Islet precursor cell (in vitro differentiated cells): ENCODE measurements around the gene SLC25A24.

ENCODE experiments used
- DNase-seq: peaks from one replicate; pipeline ENCODE4 v3.0.0-alpha.2; 2018

The SLC25A24 gene

DNA sequence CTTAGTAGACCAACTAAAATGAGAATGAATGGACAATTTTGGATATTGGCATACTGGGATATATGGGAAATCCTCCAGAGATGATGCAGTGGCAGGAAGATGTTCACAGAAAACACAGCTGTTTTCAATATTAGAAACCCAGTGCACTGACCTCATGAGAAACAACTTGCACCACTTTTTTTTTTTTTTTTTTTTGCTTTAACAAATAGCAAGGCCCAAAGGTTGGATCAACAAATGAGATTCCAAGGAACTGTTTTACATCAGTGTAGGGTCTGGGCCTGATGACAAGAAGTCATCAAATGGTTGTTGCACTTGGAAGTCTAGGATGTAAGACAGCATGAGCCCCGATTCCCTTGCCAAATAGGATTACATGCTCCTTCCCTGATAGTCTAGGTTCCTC, 110.7 kb downstream of the SLC25A24 start:
- no peak for DNase-seq

DNA sequence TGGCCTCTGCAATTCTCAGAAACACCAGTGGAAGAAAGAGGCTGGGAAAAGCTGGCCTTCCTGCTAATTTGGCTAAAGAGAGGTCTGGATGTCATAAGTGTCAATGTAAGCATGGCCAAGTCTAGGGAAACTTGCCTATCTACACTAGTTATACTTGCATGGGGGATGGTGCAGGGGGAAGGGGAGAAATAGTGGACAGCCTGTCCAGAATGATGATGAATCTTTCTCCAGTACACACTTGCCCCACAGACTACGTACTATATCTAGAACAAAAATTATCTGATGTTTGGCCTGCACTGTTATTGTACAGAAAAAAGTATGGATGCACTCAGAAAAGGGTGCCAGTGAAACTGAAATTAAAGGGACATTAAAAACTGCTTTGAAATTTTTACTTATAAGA, 114.5 kb downstream of the SLC25A24 start:
- DNase-seq: no peak

GRCh38 chr1:108084866-108085477, 115.2 kb downstream of the SLC25A24 start:
- DNase-seq: peak; percentile 86
